Trophoblast cell (in vitro differentiated cells and primary cell): ENCODE measurements around the gene HDAC3.

Experiments
- DNase-seq, 2 donors: peaks; one replicate each; pipeline ENCODE4 v3.0.0-alpha.2; 2016
- H2AFZ ChIP-seq: 2 replicates; pipeline ENCODE4 v1.6.1; 2013; ENCODE audit warnings: low read length, moderate library complexity, mild to moderate bottlenecking; ENCODE audit not compliant: insufficient read depth, poor library complexity
- H2AK5ac ChIP-seq: 2 replicates; pipeline ENCODE4 v1.6.1; 2013; ENCODE audit warnings: mild to moderate bottlenecking, low read length
- H2BK120ac ChIP-seq: 2 replicates; pipeline ENCODE4 v1.6.1; 2013; ENCODE audit warnings: low read length, mild to moderate bottlenecking, moderate library complexity; ENCODE audit not compliant: insufficient read depth, poor library complexity
- H2BK12ac ChIP-seq: 2 replicates; pipeline ENCODE4 v1.6.1; 2013; ENCODE audit warnings: mild to moderate bottlenecking, low read length, moderate library complexity
- H2BK5ac ChIP-seq: 2 replicates; pipeline ENCODE4 v1.6.1; 2013; ENCODE audit warnings: low read length, low read depth, moderate library complexity, mild to moderate bottlenecking; ENCODE audit not compliant: poor library complexity
- H3K14ac ChIP-seq: 2 replicates; pipeline ENCODE4 v1.6.1; 2013; ENCODE audit warnings: mild to moderate bottlenecking, low read length
- H3K18ac ChIP-seq: 2 replicates; pipeline ENCODE4 v1.6.1; 2013; ENCODE audit warnings: mild to moderate bottlenecking, low read length
- H3K23ac ChIP-seq: 2 replicates; pipeline ENCODE4 v1.6.1; 2013; ENCODE audit warnings: low read length
- H3K27ac ChIP-seq: 2 replicates; pipeline ENCODE4 v1.5.1; 2013; ENCODE audit warnings: low read depth, mild to moderate bottlenecking, inconsistent platforms, low read length, moderate library complexity
- H3K27me3 ChIP-seq: 2 replicates; pipeline ENCODE4 v1.6.1; 2013; ENCODE audit warnings: inconsistent platforms, mild to moderate bottlenecking, low read length, moderate library complexity; ENCODE audit not compliant: insufficient read depth
- H3K36me3 ChIP-seq, 2 experiments: 1 replicate in 1 of 2; 2 replicates in 1 of 2; pipeline ENCODE4 v1.6.1; 2013; ENCODE audit warnings: low read length in 2 of 2, mild to moderate bottlenecking in 2 of 2, moderate library complexity in 1 of 2; ENCODE audit not compliant: insufficient read depth in 2 of 2, control insufficient read depth in 1 of 2
- H3K4ac ChIP-seq: 2 replicates; pipeline ENCODE4 v1.6.1; 2013; ENCODE audit warnings: low read depth, mild to moderate bottlenecking, low read length, moderate library complexity
- H3K4me1 ChIP-seq, 2 experiments: 1 replicate in 1 of 2; 2 replicates in 1 of 2; pipeline ENCODE4 v1.6.1; 2013; ENCODE audit warnings: low read length in 2 of 2, mild to moderate bottlenecking in 2 of 2, moderate library complexity in 1 of 2; ENCODE audit not compliant: insufficient read depth in 2 of 2, control insufficient read depth in 1 of 2
- H3K4me2 ChIP-seq: 2 replicates; pipeline ENCODE4 v1.6.1; 2013; ENCODE audit warnings: inconsistent platforms, mild to moderate bottlenecking, low read length, moderate library complexity
- H3K4me3 ChIP-seq: 2 replicates; pipeline ENCODE4 v1.5.1; 2013; ENCODE audit warnings: mild to moderate bottlenecking, low read depth, low read length, inconsistent platforms
- H3K79me1 ChIP-seq: one replicate; pipeline ENCODE4 v1.6.1; 2013; ENCODE audit warnings: low read length
- H3K79me2 ChIP-seq: 2 replicates; pipeline ENCODE4 v1.6.1; 2013; ENCODE audit warnings: low read length, mild to moderate bottlenecking; ENCODE audit not compliant: control insufficient read depth, insufficient read depth, poor library complexity
- H3K9ac ChIP-seq: 2 replicates; pipeline ENCODE4 v1.6.1; 2013; ENCODE audit warnings: mild to moderate bottlenecking, low read length
- H3K9me3 ChIP-seq: 2 replicates; pipeline ENCODE4 v1.6.1; 2013; ENCODE audit warnings: low read depth, mild to moderate bottlenecking, control low read depth, inconsistent platforms, low read length; ENCODE audit not compliant: insufficient read depth
- H4K12ac ChIP-seq: 2 replicates; pipeline ENCODE4 v1.6.1; 2013; ENCODE audit warnings: low read depth, mild to moderate bottlenecking, low read length, moderate library complexity
- H4K8ac ChIP-seq: 2 replicates; pipeline ENCODE4 v1.6.1; 2013; ENCODE audit warnings: low read depth, mild to moderate bottlenecking, low read length, moderate library complexity
- H4K91ac ChIP-seq: one replicate; pipeline ENCODE4 v1.6.1; 2013; ENCODE audit warnings: low read depth, mild to moderate bottlenecking, low read length, moderate library complexity
- WGBS: extraction: QIAGEN DNeasy Blood & Tissue Kit; methylation state at CpG from one replicate; pipeline ENCODE4 v1.1.7; 2013; ENCODE audit warnings: missing lambda C conversion rate; ENCODE audit not compliant: insufficient read length, insufficient coverage; ENCODE audit errors: extremely low coverage; 5-methylcytosine and 5-hydroxymethylcytosine counted together

The HDAC3 gene

DNA sequence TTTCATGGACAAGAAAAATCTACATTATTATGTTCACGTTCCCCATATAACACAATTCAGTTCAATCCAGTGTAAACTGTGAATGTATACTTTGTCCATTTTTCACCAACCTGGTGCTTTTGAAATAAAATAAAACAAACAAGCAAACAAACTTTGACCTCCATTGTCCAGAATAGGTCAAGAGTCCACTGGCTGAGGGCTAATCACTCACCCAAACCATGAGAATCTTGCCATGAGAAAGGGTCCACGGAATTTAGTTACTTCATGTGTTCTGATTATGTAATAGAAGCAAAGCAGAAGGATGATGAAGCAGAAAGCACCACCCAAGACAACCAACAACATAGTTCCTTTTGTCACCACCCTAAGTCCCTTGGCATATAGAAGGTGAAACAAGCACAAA is 46.5 kb downstream of the HDAC3 start:
- DNase-seq = no peak
- no peak overlapping the region for H2BK5ac ChIP-seq
- no peaks in the 10 kb centered on the region for H3K79me1 ChIP-seq
- H3K36me3 ChIP-seq = peaks cover 5 to 13% of the 10 kb centered on the region in 2 experiments
- no peak overlapping the region for H2BK120ac ChIP-seq
- H2AFZ ChIP-seq = no peak overlapping the region
- H4K8ac ChIP-seq = no peak overlapping the region
- no peak overlapping the region for H3K14ac ChIP-seq
- H2BK12ac ChIP-seq = no peak overlapping the region
- H3K9me3 ChIP-seq = no peaks in the 10 kb centered on the region
- no peak overlapping the region for H3K4me2 ChIP-seq
- no peaks in the 10 kb centered on the region for H3K4me1 ChIP-seq
- no CpG with 5 or more reads among the region's 2 CpGs for WGBS
- no peaks in the 10 kb centered on the region for H3K27me3 ChIP-seq
- no peak overlapping the region for H3K23ac ChIP-seq
- no peak overlapping the region for H2AK5ac ChIP-seq
- no peak overlapping the region for H3K27ac ChIP-seq
- no peaks in the 10 kb centered on the region for H3K79me2 ChIP-seq
- no peak overlapping the region for H3K18ac ChIP-seq
- H3K4ac ChIP-seq = no peak overlapping the region
- no peak overlapping the region for H3K9ac ChIP-seq
- no peak overlapping the region for H4K12ac ChIP-seq
- no peak overlapping the region for H3K4me3 ChIP-seq
- H4K91ac ChIP-seq = no peak overlapping the region

GRCh38 chr5:141586246-141586645 is 50.4 kb downstream of the HDAC3 start:
- Histone ChIP-seq H3K23ac (no peak overlapping the region), H3K9me3 (no peaks in the 10 kb centered on the region), H3K14ac (no peak overlapping the region), H2AK5ac (no peak overlapping the region), H3K27ac (no peak overlapping the region), H3K4me3 (no peak overlapping the region), H3K4me1 (no peaks in the 10 kb centered on the region), H3K36me3 (peaks cover 11 to 25% of the 10 kb centered on the region in 2 experiments), H2AFZ (no peak overlapping the region), H4K12ac (no peak overlapping the region), H3K79me2 (no peaks in the 10 kb centered on the region), H2BK120ac (no peak overlapping the region), H3K27me3 (no peaks in the 10 kb centered on the region), H3K79me1 (no peaks in the 10 kb centered on the region), H4K8ac (no peak overlapping the region), H3K4ac (no peak overlapping the region), H3K18ac (no peak overlapping the region), H4K91ac (no peak overlapping the region), H3K4me2 (no peak overlapping the region), H2BK12ac (no peak overlapping the region), H2BK5ac (no peak overlapping the region), H3K9ac (no peak overlapping the region)
- WGBS = no CpG with 5 or more reads among the region's 1 CpG
- DNase-seq = no peak

DNA sequence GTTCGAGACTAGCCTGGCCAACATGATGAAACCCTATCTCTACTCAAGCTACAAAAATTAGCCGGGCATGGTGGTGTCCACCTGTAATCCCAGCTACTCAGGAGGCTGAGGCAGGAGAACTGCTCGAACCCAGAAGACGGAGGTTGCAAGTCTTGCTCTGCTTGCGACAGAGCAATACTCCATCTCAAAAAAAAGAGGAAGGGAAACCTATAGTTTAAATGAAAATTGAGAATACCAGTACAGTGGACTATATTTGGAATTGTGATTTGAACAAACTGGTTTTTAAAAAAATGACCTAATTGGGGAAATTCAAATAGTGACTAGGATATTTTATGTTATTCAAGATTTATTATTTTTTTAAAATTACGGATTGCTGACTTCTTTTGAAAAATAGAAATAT is 51.1 kb downstream of the HDAC3 start:
- H3K4me2 ChIP-seq = no peak overlapping the region
- no peak overlapping the region for H3K9ac ChIP-seq
- no peak overlapping the region for H2BK12ac ChIP-seq
- H3K4me3 ChIP-seq = no peak overlapping the region
- H3K23ac ChIP-seq = no peak overlapping the region
- H3K9me3 ChIP-seq = no peaks in the 10 kb centered on the region
- no peak overlapping the region for H3K14ac ChIP-seq
- no peaks in the 10 kb centered on the region for H3K4me1 ChIP-seq
- H4K8ac ChIP-seq = no peak overlapping the region
- no peak overlapping the region for H2AFZ ChIP-seq
- peaks cover 11 to 31% of the 10 kb centered on the region in 2 experiments for H3K36me3 ChIP-seq
- no peak overlapping the region for H4K12ac ChIP-seq
- no peak overlapping the region for H2BK120ac ChIP-seq
- H3K4ac ChIP-seq = no peak overlapping the region
- WGBS = no CpG with 5 or more reads among the region's 6 CpGs
- H2AK5ac ChIP-seq = no peak overlapping the region
- H3K27ac ChIP-seq = no peak overlapping the region
- no peaks in the 10 kb centered on the region for H3K79me2 ChIP-seq
- H3K27me3 ChIP-seq = no peaks in the 10 kb centered on the region
- H3K18ac ChIP-seq = no peak overlapping the region
- no peak overlapping the region for H4K91ac ChIP-seq
- H3K79me1 ChIP-seq = no peaks in the 10 kb centered on the region
- H2BK5ac ChIP-seq = no peak overlapping the region
- no peak for DNase-seq

DNA sequence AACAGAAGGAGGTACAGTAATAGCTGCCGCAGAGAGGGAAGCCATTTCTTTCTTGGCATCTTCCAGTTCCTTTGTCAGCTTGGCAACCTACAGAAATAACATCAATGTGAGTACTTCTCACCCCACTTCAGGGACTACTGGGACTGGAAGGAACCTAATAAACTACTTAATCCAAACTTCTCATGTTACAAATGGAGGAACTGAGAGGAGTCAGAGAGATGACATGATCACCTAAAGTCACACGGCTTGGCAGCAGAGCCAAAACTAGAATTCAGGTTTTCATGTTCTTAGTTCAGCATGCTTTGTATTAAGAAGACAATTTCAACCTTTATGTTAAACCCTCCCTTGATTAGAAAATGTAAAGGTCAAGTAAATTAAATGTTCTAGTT is 62.5 kb downstream of the HDAC3 start:
- H3K27me3 ChIP-seq = no peaks in the 10 kb centered on the region
- no peak overlapping the region for H3K4ac ChIP-seq
- no peak for DNase-seq
- no peaks in the 10 kb centered on the region for H3K9me3 ChIP-seq
- H2BK120ac ChIP-seq = no peak overlapping the region
- H2AFZ ChIP-seq = no peak overlapping the region
- H4K91ac ChIP-seq = no peak overlapping the region
- no peak overlapping the region for H3K4me2 ChIP-seq
- H3K9ac ChIP-seq = no peak overlapping the region
- no peak overlapping the region for H3K18ac ChIP-seq
- no peak overlapping the region for H4K8ac ChIP-seq
- no peaks in the 10 kb centered on the region for H3K79me1 ChIP-seq
- H2BK12ac ChIP-seq = no peak overlapping the region
- H2BK5ac ChIP-seq = no peak overlapping the region
- no peaks in the 10 kb centered on the region for H3K79me2 ChIP-seq
- H3K4me3 ChIP-seq = no peak overlapping the region
- H2AK5ac ChIP-seq = no peak overlapping the region
- H4K12ac ChIP-seq = no peak overlapping the region
- no peaks in the 10 kb centered on the region for H3K4me1 ChIP-seq
- WGBS = no CpG with 5 or more reads among the region's 2 CpGs
- H3K14ac ChIP-seq = no peak overlapping the region
- no peak overlapping the region for H3K23ac ChIP-seq
- peaks cover 26 to 47% of the 10 kb centered on the region in 2 experiments for H3K36me3 ChIP-seq
- no peak overlapping the region for H3K27ac ChIP-seq
